Gastrocnemius medialis (tissue), 4 donors: ENCODE measurements around the gene UPF3A. TPM values are rescaled to one million over a fixed set of nuclear protein-coding genes. Genes with fewer than 3 reads are reported as not detected.
A peak's percentile ranks its signal among the peaks of the same experiment; 100 is the strongest.

ENCODE experiments used
- ATAC-seq, 2 donors: fragments of 150-250 bp; one replicate each; pipeline ENCODE4 v1.9.1; 2016
- DNase-seq, 2 donors: peaks; one replicate each; pipeline ENCODE4 v3.0.0-alpha.2; 2019
- H3K27ac ChIP-seq, 4 donors: fragments of 200-600 bp; sonication (generic); 1 replicate in 1 of 4; 2 replicates in 3 of 4; pipeline ENCODE4 v1.5.1; 2016 to 2018; ENCODE audit warnings: mild to moderate bottlenecking in 2 of 4, moderate library complexity in 1 of 4
- H3K27me3 ChIP-seq, 3 donors: fragments of 200-600 bp; sonication (generic) in 2 of 3; 1 replicate in 1 of 3; 2 replicates in 2 of 3; pipeline versions ENCODE4 v1.5.1 to v1.6.0; 2016 to 2019; ENCODE audit warnings: mild to moderate bottlenecking in 1 of 3, moderate library complexity in 1 of 3
- H3K36me3 ChIP-seq, 2 donors: fragments of 200-600 bp; sonication (generic) in 1 of 2; one replicate each; pipeline ENCODE4 v1.5.1; 2017 to 2018
- H3K4me1 ChIP-seq, 2 donors: fragments of 200-600 bp; sonication (generic) in 1 of 2; one replicate each; pipeline ENCODE4 v1.5.1; 2016 to 2017; ENCODE audit warnings: mild to moderate bottlenecking in 2 of 2
- H3K4me3 ChIP-seq, 4 donors: fragments of 200-600 bp; sonication (generic) in 3 of 4; 1 replicate in 1 of 4; 2 replicates in 3 of 4; pipeline ENCODE4 v1.5.1; 2016 to 2019; ENCODE audit warnings: mild to moderate bottlenecking in 2 of 4
- H3K9me3 ChIP-seq, 3 donors: fragments of 200-600 bp; sonication (generic) in 2 of 3; 1 replicate in 1 of 3; 2 replicates in 2 of 3; pipeline ENCODE4 v1.5.1; 2016 to 2019
- POLR2A ChIP-seq, 2 donors: fragments of 450-650 bp; IDR thresholded peaks; one replicate each; pipeline ENCODE4 v1.6.1; 2017; ENCODE audit warnings: antibody characterized with exemption in 2 of 2, mild to moderate bottlenecking in 2 of 2, moderate library complexity in 2 of 2
- in situ Hi-C, 4 donors: fragments of 200-750 bp; cut with MboI; loops; one replicate each; pipeline versions ENCODE4 v1.15.0 to v1.8.0; 2017; ENCODE audit warnings: low sequenced_read_pairs in 4 of 4
- intact Hi-C: fragments of 100-400 bp; cut with DNase I; formaldehyde crosslinking; loops from one replicate; pipeline ENCODE4 v1.15.1; 2023; ENCODE audit warnings: low total_unique reads
- total RNA-seq, 4 donors: library from RNA; depleted of rRNA; stranded (reverse); fragments of >200 nt; gene quantifications; one replicate each; pipeline versions ENCODE4 v1.1.0 to v1.2.3, GENCODE V29; 2016
- TF ChIP-seq, protein P1 (sequence below), 5 experiments: fragments of 450-650 bp in 3 of 5; fragments of 200-600 bp in 2 of 5; sonication (generic) in 2 of 5; IDR thresholded peaks in 4 of 5; conservative IDR thresholded peaks in 1 of 5; 1 replicate in 4 of 5; 2 replicates in 1 of 5; pipeline ENCODE4 v1.5.1; 2016 to 2019; ENCODE audit warnings: antibody characterized with exemption in 5 of 5, mild to moderate bottlenecking in 3 of 5, moderate library complexity in 3 of 5

UPF3A gene
- total RNA-seq, 4 donors from 2014 or later: 9.1 to 43.9 (median 24.0) TPM

DNA sequence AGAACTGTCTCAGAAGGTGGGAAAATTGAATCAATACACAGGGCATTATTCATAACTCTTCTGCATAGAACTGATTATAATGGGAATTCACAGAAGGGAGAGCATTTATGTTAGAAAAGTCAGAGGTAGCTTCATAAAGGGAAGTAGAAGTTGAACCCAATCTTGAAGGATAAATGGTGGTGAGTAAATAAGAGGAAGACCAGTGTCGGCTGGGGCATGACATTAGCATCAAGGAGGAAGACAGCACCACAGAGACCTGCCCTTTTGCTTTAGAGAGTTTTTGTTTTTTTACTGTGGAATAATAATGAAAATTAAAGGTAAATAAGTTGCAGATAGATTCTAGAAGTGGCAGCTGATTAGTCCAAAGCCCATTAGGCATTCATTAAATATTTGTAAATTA lies 24.9 kb upstream of the UPF3A start:
- H3K9me3 ChIP-seq: no peaks in the 10 kb centered on the region
- intact Hi-C loops (no loop called here), in situ Hi-C loops (no loop called here)
- peaks cover 0 to 82% of the 10 kb centered on the region in 2 donors for H3K36me3 ChIP-seq
- TF ChIP-seq, protein P1, sequence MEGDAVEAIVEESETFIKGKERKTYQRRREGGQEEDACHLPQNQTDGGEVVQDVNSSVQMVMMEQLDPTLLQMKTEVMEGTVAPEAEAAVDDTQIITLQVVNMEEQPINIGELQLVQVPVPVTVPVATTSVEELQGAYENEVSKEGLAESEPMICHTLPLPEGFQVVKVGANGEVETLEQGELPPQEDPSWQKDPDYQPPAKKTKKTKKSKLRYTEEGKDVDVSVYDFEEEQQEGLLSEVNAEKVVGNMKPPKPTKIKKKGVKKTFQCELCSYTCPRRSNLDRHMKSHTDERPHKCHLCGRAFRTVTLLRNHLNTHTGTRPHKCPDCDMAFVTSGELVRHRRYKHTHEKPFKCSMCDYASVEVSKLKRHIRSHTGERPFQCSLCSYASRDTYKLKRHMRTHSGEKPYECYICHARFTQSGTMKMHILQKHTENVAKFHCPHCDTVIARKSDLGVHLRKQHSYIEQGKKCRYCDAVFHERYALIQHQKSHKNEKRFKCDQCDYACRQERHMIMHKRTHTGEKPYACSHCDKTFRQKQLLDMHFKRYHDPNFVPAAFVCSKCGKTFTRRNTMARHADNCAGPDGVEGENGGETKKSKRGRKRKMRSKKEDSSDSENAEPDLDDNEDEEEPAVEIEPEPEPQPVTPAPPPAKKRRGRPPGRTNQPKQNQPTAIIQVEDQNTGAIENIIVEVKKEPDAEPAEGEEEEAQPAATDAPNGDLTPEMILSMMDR (IDR thresholded peaks at IDR 0.05 in 4 of 5, conservative IDR thresholded peaks at IDR 0.05 in 1 of 5): no peak
- no peak for TF ChIP-seq POLR2A (IDR thresholded peaks at IDR 0.05)
- no peak overlapping the region for H3K4me3 ChIP-seq
- no peaks in the 10 kb centered on the region for H3K27me3 ChIP-seq
- no peak overlapping the region for H3K27ac ChIP-seq
- peaks cover 6 to 10% of the 10 kb centered on the region in 2 donors for H3K4me1 ChIP-seq
- ATAC-seq (no peak), DNase-seq (no peak)

DNA sequence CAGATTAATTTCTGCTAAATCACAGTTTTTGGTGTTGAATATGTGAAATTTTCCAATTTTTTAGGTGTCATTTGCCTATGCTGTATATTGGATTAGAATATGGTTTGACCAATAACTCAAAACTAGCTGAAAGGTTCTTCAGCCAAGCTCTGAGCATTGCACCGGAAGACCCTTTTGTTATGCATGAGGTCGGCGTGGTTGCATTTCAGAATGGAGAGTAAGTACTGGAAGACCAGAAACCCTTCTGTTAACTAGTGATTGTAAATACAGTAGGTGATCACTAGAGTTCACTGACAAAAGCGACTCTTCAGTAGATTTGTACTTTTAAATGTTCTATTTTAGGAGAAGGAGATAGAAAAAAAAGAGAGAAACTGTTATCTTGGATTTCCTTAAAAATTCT lies 24.4 kb upstream of the UPF3A start:
- Histone ChIP-seq H3K4me3 (no peak overlapping the region), H3K9me3 (no peaks in the 10 kb centered on the region), H3K27me3 (no peaks in the 10 kb centered on the region), H3K4me1 (peaks cover 6 to 10% of the 10 kb centered on the region in 2 donors), H3K27ac (no peak overlapping the region), H3K36me3 (peaks cover 0 to 77% of the 10 kb centered on the region in 2 donors)
- DNase-seq (no peak), ATAC-seq (no peak)
- no peak for TF ChIP-seq POLR2A (IDR thresholded peaks at IDR 0.05)
- TF ChIP-seq, protein P1 (IDR thresholded peaks at IDR 0.05 in 4 of 5, conservative IDR thresholded peaks at IDR 0.05 in 1 of 5): no peak
- intact Hi-C loops: no loop called here
- in situ Hi-C loops: no loop called here

DNA sequence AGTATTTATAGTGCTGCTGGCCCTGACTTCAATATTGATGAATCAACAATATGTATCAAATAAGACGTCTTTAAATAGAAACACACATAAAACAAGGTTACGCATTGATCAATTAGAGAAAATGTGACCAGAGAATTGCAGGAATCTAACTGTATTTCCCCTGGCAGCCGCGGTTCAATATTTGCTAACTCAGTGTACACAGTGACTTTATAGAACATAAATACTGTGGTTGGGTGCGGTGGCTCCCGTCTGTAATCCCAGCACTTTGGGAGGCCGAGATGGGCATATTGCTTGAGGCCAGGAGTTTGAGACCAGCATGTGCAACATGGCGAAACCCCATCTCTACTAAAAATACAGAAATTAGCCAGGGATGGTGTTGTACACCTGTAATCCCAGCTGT lies 22.8 kb upstream of the UPF3A start:
- in situ Hi-C loops: no loop called here
- Histone ChIP-seq H3K9me3 (no peaks in the 10 kb centered on the region), H3K36me3 (peaks cover 0 to 77% of the 10 kb centered on the region in 2 donors), H3K4me3 (no peak overlapping the region), H3K4me1 (peaks cover 6 to 10% of the 10 kb centered on the region in 2 donors), H3K27ac (no peak overlapping the region), H3K27me3 (no peaks in the 10 kb centered on the region)
- DNase-seq (no peak), ATAC-seq (no peak)
- intact Hi-C loops: no loop called here
- TF ChIP-seq POLR2A (IDR thresholded peaks at IDR 0.05): no peak
- TF ChIP-seq, protein P1 (IDR thresholded peaks at IDR 0.05 in 4 of 5, conservative IDR thresholded peaks at IDR 0.05 in 1 of 5): no peak

DNA sequence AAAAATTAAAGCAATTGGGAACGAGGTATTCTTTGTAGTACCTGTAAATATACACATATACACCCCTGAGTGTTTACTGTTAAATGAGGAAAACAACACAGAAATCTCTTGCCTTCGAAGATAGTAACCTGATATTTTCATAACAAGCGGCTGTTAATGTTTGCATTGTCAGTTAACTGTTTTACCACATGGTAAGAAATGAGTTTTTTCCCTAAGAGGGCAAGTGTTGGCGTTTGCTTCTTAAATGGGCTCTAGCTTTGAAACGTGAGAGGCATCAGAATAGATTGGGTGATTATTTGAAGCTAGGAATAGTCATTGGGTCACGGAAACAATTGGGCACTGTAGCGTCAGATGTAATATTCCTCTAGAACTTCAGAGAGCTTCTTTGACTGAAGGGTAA lies 22.0 kb upstream of the UPF3A start:
- Histone ChIP-seq H3K27me3 (no peaks in the 10 kb centered on the region), H3K4me1 (peaks cover 6 to 10% of the 10 kb centered on the region in 2 donors), H3K4me3 (no peak overlapping the region), H3K9me3 (no peaks in the 10 kb centered on the region), H3K27ac (peak overlapping the region in 2 of 4 donors; percentile 42 to 55), H3K36me3 (peaks cover 0 to 80% of the 10 kb centered on the region in 2 donors)
- TF ChIP-seq, protein P1 (IDR thresholded peaks at IDR 0.05 in 4 of 5, conservative IDR thresholded peaks at IDR 0.05 in 1 of 5): no peak
- no peak for TF ChIP-seq POLR2A (IDR thresholded peaks at IDR 0.05)
- in situ Hi-C loops: no loop called here
- intact Hi-C loops: no loop called here
- DNase-seq (no peak), ATAC-seq (no peak)

DNA sequence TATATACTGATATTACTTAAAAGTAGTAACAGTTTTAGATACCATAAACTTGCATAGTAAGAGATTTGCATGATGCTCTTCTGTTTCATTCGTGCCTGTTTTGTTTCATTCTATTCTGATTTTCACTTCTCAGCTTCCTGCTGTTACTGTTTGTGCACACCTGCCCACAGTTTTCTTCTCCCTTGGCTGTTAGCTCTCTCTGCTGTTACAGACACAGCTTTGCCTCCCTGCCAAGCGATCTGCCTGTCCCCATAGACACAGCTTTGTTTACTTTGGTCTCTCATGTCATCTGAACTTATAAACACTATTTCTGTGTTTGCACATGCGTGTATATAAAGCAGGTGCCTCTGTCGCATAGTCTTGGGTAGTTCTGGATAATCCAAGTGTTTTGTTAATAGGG lies 21.4 kb upstream of the UPF3A start:
- in situ Hi-C loops (no loop called here), intact Hi-C loops (no loop called here)
- peaks cover 6 to 10% of the 10 kb centered on the region in 2 donors for H3K4me1 ChIP-seq
- no peaks in the 10 kb centered on the region for H3K9me3 ChIP-seq
- no peak overlapping the region for H3K4me3 ChIP-seq
- peak overlapping the region in 1 of 4 donors; percentile 42 for H3K27ac ChIP-seq
- DNase-seq (no peak), ATAC-seq (peak; percentile 42 to 56)
- no peak for TF ChIP-seq POLR2A (IDR thresholded peaks at IDR 0.05)
- TF ChIP-seq, protein P1 (IDR thresholded peaks at IDR 0.05 in 4 of 5, conservative IDR thresholded peaks at IDR 0.05 in 1 of 5): no peak
- no peaks in the 10 kb centered on the region for H3K27me3 ChIP-seq
- H3K36me3 ChIP-seq: peaks cover 0 to 80% of the 10 kb centered on the region in 2 donors
